PC-9 (cell line): Measurements from ENCODE around the gene CYTH3. TPM values are rescaled to one million over a fixed set of nuclear protein-coding genes. Genes with fewer than 3 reads are reported as not detected.
A peak's percentile ranks its signal among the peaks of the same experiment; 100 is the strongest.

Experiments used
- BruUV-seq: library from RNA; stranded (reverse); fragments of 400-500 nt; replicated peaks from 2 replicates; lab custom pipeline; 2021; lab: Mats Ljungman, UMichigan
- CTCF ChIA-PET: fragments of 300-600 bp; sonication (Branson Sonifier 250); formaldehyde crosslinking; loops from one replicate; lab custom pipeline; 2022; ENCODE audit warnings: antibody characterized with exemption; lab: Charles Lee
- POLR2A ChIA-PET: fragments of 300-600 bp; sonication (Branson Sonifier 250); formaldehyde crosslinking; loops from one replicate; lab custom pipeline; 2022; ENCODE audit warnings: antibody characterized with exemption; ENCODE audit not compliant: unreplicated experiment; lab: Charles Lee
- DNase-seq, 2 experiments: peaks; one replicate each; pipeline versions ENCODE4 v3.0.0 to v3.0.0-alpha.2; 2015 to 2022; ENCODE audit warnings: mixed read lengths in 1 of 2
- H2AFZ ChIP-seq: fragments of 200-600 bp; sonication (generic); 2 replicates; pipeline ENCODE4 v1.8.1; 2017; ENCODE audit warnings: antibody characterized with exemption
- H3F3A ChIP-seq: fragments of 200-600 bp; sonication (generic); 2 replicates; pipeline ENCODE4 v1.8.1; 2017; ENCODE audit warnings: antibody characterized with exemption, mild to moderate bottlenecking, low read depth; ENCODE audit not compliant: insufficient read depth
- H3K27ac ChIP-seq: fragments of 200-600 bp; sonication (generic); 2 replicates; pipeline ENCODE4 v1.6.1; 2016; ENCODE audit warnings: mixed run types
- H3K27me3 ChIP-seq: fragments of 200-600 bp; sonication (generic); 2 replicates; pipeline ENCODE4 v1.6.1; 2016; ENCODE audit warnings: low read depth, mixed run types; ENCODE audit not compliant: insufficient read depth
- H3K36me3 ChIP-seq: fragments of 200-600 bp; sonication (generic); 2 replicates; pipeline ENCODE4 v1.6.1; 2016; ENCODE audit warnings: low read depth, mixed run types
- H3K4me1 ChIP-seq: fragments of 200-600 bp; sonication (generic); replicated peaks from 2 replicates; pipeline ENCODE4 v1.6.1; 2016; ENCODE audit warnings: mixed run types; ENCODE audit not compliant: insufficient read depth
- H3K4me2 ChIP-seq: fragments of 200-600 bp; sonication (generic); 2 replicates; pipeline ENCODE4 v1.6.1; 2017; ENCODE audit warnings: mixed run types
- H3K4me3 ChIP-seq: fragments of 200-600 bp; sonication (generic); 2 replicates; pipeline ENCODE4 v1.6.1; 2016; ENCODE audit warnings: mixed run types
- H3K79me2 ChIP-seq: fragments of 200-600 bp; sonication (generic); 2 replicates; pipeline ENCODE4 v1.6.1; 2017; ENCODE audit warnings: low read depth, mixed run types
- H3K9me2 ChIP-seq: fragments of 200-600 bp; sonication (generic); 2 replicates; pipeline ENCODE4 v1.8.1; 2017; ENCODE audit warnings: mild to moderate bottlenecking; ENCODE audit not compliant: insufficient read depth
- H3K9me3 ChIP-seq: fragments of 200-600 bp; sonication (generic); 2 replicates; pipeline ENCODE4 v1.8.1; 2016; ENCODE audit warnings: low read depth; ENCODE audit not compliant: insufficient read depth
- H4K20me1 ChIP-seq: fragments of 200-600 bp; sonication (generic); 2 replicates; pipeline ENCODE4 v1.8.1; 2017; ENCODE audit not compliant: insufficient read depth
- CTCF ChIP-seq: fragments of 200-600 bp; sonication (generic); conservative IDR thresholded peaks from 2 replicates; pipeline ENCODE4 v1.6.1; 2017; ENCODE audit warnings: mixed run types, antibody characterized with exemption, mild to moderate bottlenecking, moderate library complexity
- EZH2 ChIP-seq: fragments of 200-600 bp; sonication (generic); IDR thresholded peaks from 2 replicates; pipeline ENCODE4 v1.8.0; 2017; ENCODE audit warnings: antibody characterized with exemption, low read depth
- intact Hi-C: fragments of 100-400 bp; cut with micrococcal nuclease; formaldehyde crosslinking; loops from one replicate; pipeline ENCODE4 v1.10.0; 2022; ENCODE audit not compliant: unreplicated experiment
- total RNA-seq: library from RNA; stranded (reverse); gene quantifications from 2 replicates; pipeline ENCODE4 v1.2.3, GENCODE V29; 2021

Gene CYTH3
- total RNA-seq, 1 experiment from 2014 or later, result 84.4 TPM

DNA sequence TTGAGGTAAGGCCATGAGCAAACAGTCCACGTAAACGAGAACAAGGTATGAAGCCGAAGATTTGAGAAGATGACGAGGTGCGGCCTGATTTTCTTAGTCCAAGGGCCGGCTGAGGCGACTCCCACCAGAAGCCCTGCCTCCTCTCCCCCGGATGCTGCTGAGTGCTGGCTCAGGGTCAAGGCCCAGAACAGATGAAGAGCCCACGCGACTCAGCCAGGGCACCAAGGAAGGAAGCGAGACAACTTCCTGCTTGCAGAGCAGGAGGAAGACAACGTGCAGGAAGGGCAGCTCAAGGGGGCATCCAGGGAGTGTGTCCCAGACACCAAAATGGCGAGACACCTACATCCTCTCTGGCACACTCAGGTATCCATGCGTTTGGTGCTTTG lies 99.5 kb downstream of the CYTH3 start:
- Histone ChIP-seq H3K36me3 (no peaks in the 10 kb centered on the region), H4K20me1 (no peaks in the 10 kb centered on the region), H3K4me1 (peaks cover 27% of the 10 kb centered on the region), H2AFZ (no peak overlapping the region), H3K27ac (no peak overlapping the region), H3K9me3 (no peaks in the 10 kb centered on the region), H3K4me2 (no peak overlapping the region), H3K79me2 (no peaks in the 10 kb centered on the region), H3K9me2 (no peaks in the 10 kb centered on the region), H3F3A (peaks cover 24% of the 10 kb centered on the region), H3K27me3 (no peaks in the 10 kb centered on the region), H3K4me3 (no peak overlapping the region)
- BruUV-seq, result no TSS peak
- no peak for TF ChIP-seq CTCF
- intact Hi-C loops, result no loop called here
- no peak for DNase-seq
- CTCF ChIA-PET, result no interaction called here
- POLR2A ChIA-PET, result no interaction called here

- H3K4me1 ChIP-seq, result peaks cover 26% of the 10 kb centered on the region
- no peak overlapping the region for H3K27ac ChIP-seq
- DNase-seq, result peak in 1 of 2 experiments; percentile 31
- H3K27me3 ChIP-seq, result no peaks in the 10 kb centered on the region
- no TSS peak for BruUV-seq
- no peaks in the 10 kb centered on the region for H3K79me2 ChIP-seq
- peaks cover 24% of the 10 kb centered on the region for H3F3A ChIP-seq
- ChIA-PET POLR2A (no interaction called here), CTCF (interaction anchor here (0.7 kb wide), 1 partner anchor 34 kb away, joined by 7 read pairs; no protein-coding TSS in a partner anchor)
- TF ChIP-seq EZH2, result no peak
- no peak for TF ChIP-seq CTCF
- no peak overlapping the region for H3K4me3 ChIP-seq
- H3K9me2 ChIP-seq, result no peaks in the 10 kb centered on the region
- no peak overlapping the region for H2AFZ ChIP-seq
- intact Hi-C loops, result no loop called here
- no peaks in the 10 kb centered on the region for H3K36me3 ChIP-seq
- no peaks in the 10 kb centered on the region for H4K20me1 ChIP-seq
- no peak overlapping the region for H3K4me2 ChIP-seq
- no peaks in the 10 kb centered on the region for H3K9me3 ChIP-seq
These were observed 100.1 kb downstream of the CYTH3 start for GRCh38 chr7:6172224-6172909.

DNA sequence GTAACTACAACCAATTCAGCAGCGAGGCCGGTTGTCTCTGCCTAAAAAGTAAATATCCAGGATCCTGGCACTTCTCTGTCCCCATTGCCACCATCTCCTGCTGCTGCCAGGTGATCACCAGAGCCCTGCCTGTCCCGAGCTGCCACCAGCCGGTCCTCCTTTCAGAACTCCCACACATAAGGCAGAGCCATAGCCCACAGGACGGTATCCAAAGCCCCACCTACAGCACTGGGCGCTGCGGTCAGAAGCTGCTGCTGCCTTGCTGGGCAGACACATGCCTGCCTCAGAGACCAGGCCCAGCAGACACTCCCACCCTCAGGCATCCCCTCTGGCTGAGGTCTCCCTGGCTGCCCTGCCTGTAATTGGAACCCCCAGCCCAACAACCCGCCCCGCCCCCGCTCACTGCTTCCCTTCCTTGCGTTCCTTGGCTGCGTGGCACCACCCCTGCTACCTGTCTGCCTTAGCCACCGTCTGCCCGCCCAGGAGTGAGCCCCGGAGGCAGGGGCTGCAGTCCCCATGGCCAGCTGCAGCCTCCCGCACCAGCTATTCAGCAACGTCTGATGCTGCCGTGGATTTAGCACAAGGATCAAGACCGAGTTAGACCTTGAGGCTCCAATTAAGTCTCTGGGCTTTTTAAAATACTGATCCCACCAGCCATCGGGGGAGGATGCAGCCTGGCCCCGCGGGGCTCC lies 100.7 kb downstream of the CYTH3 start:
- TF ChIP-seq CTCF (no peak), EZH2 (no peak)

More for the DNA sequence above, 100.7 kb downstream of the CYTH3 start:
- H3K4me2 ChIP-seq, result no peak overlapping the region
- H3K4me1 ChIP-seq, result peaks cover 20% of the 10 kb centered on the region
- BruUV-seq, result no TSS peak
- H3K27me3 ChIP-seq, result no peaks in the 10 kb centered on the region
- H4K20me1 ChIP-seq, result no peaks in the 10 kb centered on the region
- no peak overlapping the region for H3K27ac ChIP-seq
- DNase-seq, result no peak
- no peak overlapping the region for H3K4me3 ChIP-seq
- CTCF ChIA-PET, result interaction anchor here (0.7 kb wide), 1 partner anchor 33 kb away, joined by 7 read pairs; no protein-coding TSS in a partner anchor
- no peaks in the 10 kb centered on the region for H3K9me2 ChIP-seq
- no peak overlapping the region for H2AFZ ChIP-seq
- intact Hi-C loops, result no loop called here
- POLR2A ChIA-PET, result no interaction called here
- H3F3A ChIP-seq, result peaks cover 19% of the 10 kb centered on the region
- H3K9me3 ChIP-seq, result no peaks in the 10 kb centered on the region
- H3K79me2 ChIP-seq, result no peaks in the 10 kb centered on the region
- H3K36me3 ChIP-seq, result no peaks in the 10 kb centered on the region
